HG03064 (cell line): ENCODE measurements around the gene GNG12.

Source experiments
- ATAC-seq: cut with Tn5 transposase; IDR thresholded peaks from one replicate; pipeline ENCODE4 v1.9.1; 2021; ENCODE audit warnings: low read depth; ENCODE audit not compliant: unreplicated experiment

The GNG12 gene

GRCh38 chr1:67788238-67788790 lies 45.0 kb downstream of the GNG12 start:
- no peak for ATAC-seq

DNA sequence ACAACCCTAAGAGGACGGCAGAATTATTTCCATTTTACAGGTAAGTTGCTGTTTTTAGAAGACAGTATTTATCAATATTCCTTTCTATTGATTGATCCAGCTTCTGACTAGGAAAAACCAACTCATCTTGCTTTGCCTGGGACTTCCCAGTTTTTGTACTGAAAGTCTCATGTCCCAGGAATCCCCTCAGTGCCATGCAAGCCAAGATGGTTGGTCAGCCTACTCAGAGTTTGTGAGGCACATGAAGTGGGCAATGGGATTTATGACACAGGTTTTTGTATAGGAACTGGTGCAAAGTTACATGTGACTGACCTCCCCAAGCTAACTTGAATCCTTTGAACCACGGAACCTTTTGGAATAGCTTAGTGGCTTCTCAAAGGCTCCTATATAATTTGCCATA lies 45.5 kb downstream of the GNG12 start:
- no peak for ATAC-seq

GRCh38 chr1:67785847-67786753 lies 47.2 kb downstream of the GNG12 start:
- no peak for ATAC-seq

GRCh38 chr1:67784545-67785186 lies 48.6 kb downstream of the GNG12 start:
- ATAC-seq: no peak

DNA sequence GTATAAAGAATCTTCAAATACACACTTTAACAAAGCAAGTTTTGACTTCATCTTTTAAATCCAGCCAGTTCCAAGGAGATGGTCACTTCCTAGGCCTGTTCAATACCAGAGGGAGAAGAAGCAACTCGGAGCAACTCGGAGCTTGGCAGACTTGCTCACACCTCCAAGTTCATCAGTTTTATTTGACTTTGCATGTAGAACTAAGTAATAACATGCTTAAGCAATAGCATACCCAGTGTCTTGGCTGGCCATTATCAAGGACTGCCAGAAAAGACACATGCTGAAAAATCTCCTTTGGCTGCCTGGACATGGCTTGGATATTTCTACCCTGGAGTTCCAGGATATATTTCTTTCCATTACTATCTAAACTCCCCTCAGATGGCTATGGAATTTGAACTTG lies 52.6 kb downstream of the GNG12 start:
- no peak for ATAC-seq

DNA sequence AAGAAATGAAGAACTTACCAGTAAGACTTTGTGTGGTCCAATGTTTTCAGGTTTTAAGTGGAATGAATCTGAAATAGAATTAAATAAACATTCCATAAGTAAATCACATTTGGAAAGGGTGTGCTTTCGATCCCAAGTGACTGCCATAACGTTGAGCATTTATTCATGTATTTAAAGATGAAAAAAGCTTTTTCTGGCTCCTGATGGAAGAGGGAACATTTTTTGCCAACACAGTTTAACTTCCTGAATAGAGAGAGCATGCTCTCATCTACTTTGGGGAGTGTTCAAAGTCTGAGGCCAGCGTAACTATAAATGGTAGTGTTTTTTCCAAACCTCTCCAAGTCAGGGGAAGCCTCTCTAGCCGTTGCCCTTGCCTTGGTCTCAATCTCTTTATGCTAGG lies 55.8 kb downstream of the GNG12 start:
- ATAC-seq: no peak

GRCh38 chr1:67777016-67777415 lies 56.3 kb downstream of the GNG12 start:
- no peak for ATAC-seq

DNA sequence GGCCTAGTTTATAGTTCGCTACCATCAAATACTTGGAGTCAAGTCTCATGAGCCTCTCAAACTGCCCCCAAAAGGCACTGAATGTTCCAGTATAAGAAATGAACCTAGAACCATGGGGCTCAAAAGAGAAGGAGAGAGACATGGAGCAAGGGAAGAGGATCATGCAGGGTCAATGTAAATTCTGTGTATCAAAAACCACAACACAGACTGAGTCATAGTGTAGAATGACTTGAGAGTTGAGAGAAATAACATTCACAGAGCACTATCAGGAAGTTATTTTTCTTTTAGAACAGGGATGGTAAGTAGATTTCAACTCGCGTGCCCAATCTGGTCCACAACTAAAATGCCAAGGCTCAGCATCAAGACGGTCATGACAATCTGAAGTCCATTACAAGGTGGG lies 59.8 kb downstream of the GNG12 start:
- no peak for ATAC-seq

GRCh38 chr1:67771749-67772148 lies 61.5 kb downstream of the GNG12 start:
- ATAC-seq: no peak

GRCh38 chr1:67771152-67771551 lies 62.1 kb downstream of the GNG12 start:
- no peak for ATAC-seq

- no peak for ATAC-seq
Observed at GRCh38 chr1:67769633-67770256, 63.5 kb downstream of the GNG12 start.

DNA sequence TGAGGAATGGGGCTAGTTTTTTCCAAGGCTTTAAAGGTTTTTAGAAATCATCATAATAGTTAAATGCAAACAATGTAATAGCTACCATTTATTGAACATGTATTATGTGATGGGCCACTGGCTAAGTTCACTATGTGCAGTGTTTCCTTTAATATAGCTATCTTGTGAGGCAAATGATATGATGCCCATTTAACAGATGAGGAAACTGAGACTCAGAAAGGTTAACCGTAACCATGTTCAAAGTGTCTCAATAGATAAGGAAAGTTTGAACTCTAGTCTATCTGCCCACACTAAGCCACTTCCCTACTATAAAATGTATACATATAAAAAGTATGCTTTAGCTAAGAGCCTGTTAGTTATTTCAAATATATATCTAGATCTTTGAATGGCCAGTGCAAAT lies 64.8 kb downstream of the GNG12 start:
- no peak for ATAC-seq

DNA sequence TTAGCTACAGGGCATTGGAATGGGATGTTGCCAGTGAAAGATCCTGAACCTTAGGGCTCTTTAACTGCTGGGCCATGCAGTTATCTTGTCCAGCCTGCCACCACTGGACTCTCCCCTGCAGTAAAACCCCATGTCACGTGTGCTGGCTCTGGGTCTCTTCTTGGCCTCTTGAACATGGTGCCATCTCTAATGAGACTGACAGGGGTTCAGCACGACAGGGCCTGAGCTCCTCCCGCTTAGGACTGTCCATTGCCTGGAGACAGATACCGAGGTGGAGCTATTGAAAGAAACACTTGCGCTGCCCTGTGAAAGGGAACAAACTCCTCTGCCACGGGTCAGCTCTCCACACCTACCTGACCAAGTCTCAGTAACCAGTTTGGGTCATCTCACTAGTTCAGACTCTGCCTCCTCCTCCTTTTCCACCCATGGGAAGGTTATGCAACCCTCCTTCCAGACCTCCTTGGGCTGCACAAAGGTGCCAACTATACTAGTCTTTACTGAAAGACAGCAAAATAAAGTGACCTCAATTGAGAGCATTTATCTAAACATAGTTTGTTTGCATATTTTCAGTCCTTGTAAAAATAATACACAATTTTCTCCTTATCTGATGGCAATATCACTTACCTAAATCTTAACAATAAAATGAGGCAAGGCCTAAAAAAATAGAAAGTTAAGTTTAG lies 66.0 kb downstream of the GNG12 start:
- no peak for ATAC-seq

- ATAC-seq: no peak
Observed at GRCh38 chr1:67766141-67766978, 66.9 kb downstream of the GNG12 start.

DNA sequence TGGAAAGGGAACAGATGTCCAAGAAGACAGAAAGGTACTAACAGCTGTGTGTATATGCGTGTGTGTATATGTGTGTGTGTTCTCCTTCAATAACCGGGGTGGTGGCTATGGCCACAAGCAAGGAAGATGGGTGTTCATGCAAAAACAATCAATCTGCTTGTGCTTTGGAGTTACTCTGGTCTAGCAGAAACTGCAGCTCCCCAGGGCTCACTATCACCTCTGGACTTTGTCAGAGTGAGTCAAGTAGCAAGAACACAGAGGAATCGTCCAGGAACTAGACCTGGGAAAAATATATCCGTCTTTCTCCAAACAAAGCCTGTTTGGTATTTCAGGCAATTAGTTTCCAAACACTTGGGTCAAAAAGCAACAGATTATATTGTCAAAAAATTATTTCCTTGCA lies 68.6 kb downstream of the GNG12 start:
- no peak for ATAC-seq

DNA sequence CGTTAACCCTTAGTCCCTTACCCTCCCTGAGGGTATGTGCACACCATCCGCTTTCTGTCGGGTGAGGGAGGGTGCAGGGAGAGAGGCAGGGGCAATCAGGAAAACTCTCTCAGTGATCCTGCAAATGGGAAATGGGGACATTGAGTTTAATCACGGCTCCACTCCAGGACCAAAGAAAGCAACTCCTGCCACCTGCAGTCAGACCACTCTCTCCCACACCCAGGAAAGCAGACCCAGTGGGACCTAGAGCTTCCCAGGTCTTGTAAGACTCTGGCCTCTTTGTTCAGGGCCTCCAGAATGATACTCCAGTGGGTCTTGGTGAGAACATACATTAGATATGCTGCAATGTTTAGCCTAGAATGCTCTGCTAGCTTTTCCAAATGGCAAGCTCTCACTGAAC lies 71.5 kb downstream of the GNG12 start:
- no peak for ATAC-seq

DNA sequence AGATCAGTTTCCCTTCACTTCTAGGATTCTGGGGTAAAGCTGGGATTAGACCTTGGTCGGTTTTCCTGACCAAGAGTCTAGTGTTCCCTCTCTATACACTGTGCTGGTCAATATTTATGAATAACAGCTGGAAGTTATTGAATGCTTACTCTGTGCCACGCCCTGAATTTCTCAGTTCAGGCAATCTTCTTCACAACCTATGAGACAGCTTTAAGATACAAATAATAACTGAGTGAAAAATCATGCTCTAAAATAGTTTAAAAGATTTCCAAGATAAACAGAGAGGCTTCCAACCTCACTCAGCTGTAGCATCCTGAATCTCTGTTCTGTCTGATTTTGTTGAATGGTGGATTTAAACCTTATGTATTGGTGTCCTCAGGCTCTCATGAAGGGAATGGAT lies 72.2 kb downstream of the GNG12 start:
- ATAC-seq: no peak

DNA sequence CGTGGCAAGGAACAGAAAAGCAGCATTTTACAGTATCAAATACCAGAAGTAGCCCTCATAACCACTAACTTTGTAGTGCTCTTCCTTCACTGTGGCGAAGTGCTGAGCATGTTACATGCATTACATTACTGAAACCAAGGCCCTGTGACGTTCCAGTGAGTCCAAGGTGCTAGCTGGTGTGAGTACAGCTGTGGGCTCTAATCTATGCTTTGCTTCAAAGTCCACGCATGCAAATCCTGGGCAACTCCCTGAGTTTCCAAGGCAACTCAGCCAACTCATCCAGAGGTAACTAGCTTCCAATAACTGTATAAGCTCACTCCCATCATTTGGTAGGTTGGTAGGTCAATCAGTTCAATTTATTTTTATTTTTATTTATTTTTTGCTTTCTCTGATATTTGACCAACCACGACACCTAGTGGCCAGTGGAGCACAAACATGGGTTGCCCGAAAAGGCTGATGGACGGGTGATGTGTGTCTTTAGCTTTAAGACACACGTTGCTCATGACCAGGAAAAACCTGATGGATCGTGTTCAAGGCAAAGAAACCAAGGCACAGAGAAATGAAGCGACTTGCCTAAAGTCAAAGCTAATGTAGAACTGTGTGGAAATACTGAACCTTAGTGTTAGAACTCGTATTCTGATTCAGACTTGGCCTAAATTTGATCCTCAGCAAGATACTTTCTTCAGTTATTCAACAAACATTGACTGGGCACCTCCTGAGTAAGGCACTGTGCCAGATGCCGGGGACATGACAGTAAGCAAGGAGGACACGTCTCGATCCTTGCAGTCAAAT lies 73.0 kb downstream of the GNG12 start:
- peak; percentile 99 for ATAC-seq

GRCh38 chr1:67759692-67760029 lies 73.6 kb downstream of the GNG12 start:
- peak; percentile 32 for ATAC-seq
